ENCODE results near the gene SUPT20H.
"Not testable (repeated sequence)": the region's sequence is repeated elsewhere in the genome, so short reads cannot be mapped to it uniquely, and the experiment has no call there.

SUPT20H gene

GRCh38 chr13:37068962-37069361, 9.5 kb upstream of the SUPT20H start:
- DNase-seq = no peak

GRCh38 chr13:37067874-37068273, 8.4 kb upstream of the SUPT20H start:
- DNase-seq = no peak

GRCh38 chr13:37065890-37066526, 6.5 kb upstream of the SUPT20H start:
- no peak for DNase-seq

- DNase-seq = no peak
These were observed 332 bp upstream of the SUPT20H start for GRCh38 chr13:37059848-37060192.

GRCh38 chr13:37056228-37056627, 3.3 kb downstream of the SUPT20H start:
- DNase-seq = not testable (repeated sequence)

GRCh38 chr13:37053111-37053510, 6.4 kb downstream of the SUPT20H start:
- not testable (repeated sequence) for DNase-seq

GRCh38 chr13:37049810-37050209, 9.7 kb downstream of the SUPT20H start:
- no peak for DNase-seq

GRCh38 chr13:37047846-37048245, 11.6 kb downstream of the SUPT20H start:
- no peak for DNase-seq

- DNase-seq = no peak
These were observed 12.5 kb downstream of the SUPT20H start for GRCh38 chr13:37047032-37047431.

- DNase-seq = no peak
These were observed 13.4 kb downstream of the SUPT20H start for GRCh38 chr13:37046062-37046461.

GRCh38 chr13:37040789-37041188, 18.7 kb downstream of the SUPT20H start:
- DNase-seq = no peak

GRCh38 chr13:37039896-37040295, 19.6 kb downstream of the SUPT20H start:
- DNase-seq = no peak

GRCh38 chr13:37037241-37037640, 22.2 kb downstream of the SUPT20H start:
- DNase-seq = no peak

- no peak for DNase-seq
These were observed 29.9 kb downstream of the SUPT20H start for GRCh38 chr13:37029617-37030016.

GRCh38 chr13:37027639-37028038, 31.8 kb downstream of the SUPT20H start:
- DNase-seq = no peak

- DNase-seq = no peak
These were observed 32.7 kb downstream of the SUPT20H start for GRCh38 chr13:37026771-37027170.

GRCh38 chr13:37023871-37024270, 35.6 kb downstream of the SUPT20H start:
- DNase-seq = no peak

GRCh38 chr13:37014609-37015008, 44.9 kb downstream of the SUPT20H start:
- DNase-seq = no peak

GRCh38 chr13:37011788-37012187, 47.7 kb downstream of the SUPT20H start:
- no peak for DNase-seq

GRCh38 chr13:37011002-37011401, 48.5 kb downstream of the SUPT20H start:
- DNase-seq = no peak

GRCh38 chr13:37010424-37010823, 49.1 kb downstream of the SUPT20H start:
- DNase-seq = no peak

- DNase-seq = no peak
These were observed 49.8 kb downstream of the SUPT20H start for GRCh38 chr13:37009692-37010091.

- DNase-seq = no peak
These were observed 57.6 kb downstream of the SUPT20H start for GRCh38 chr13:37001921-37002250.

- DNase-seq = peak; percentile 96
These were observed 60.3 kb downstream of the SUPT20H start, which contains the start of gene ALG5 for GRCh38 chr13:36999054-36999714. TSS of gene ALG5 (minus strand) at chr13:36999340. CDS start at chr13:36999300, 40 bp downstream.

- peak; percentile 56 for DNase-seq
These were observed 60.9 kb downstream of the SUPT20H start for GRCh38 chr13:36998624-36999041.
